Activated naive CD4-positive, alpha-beta T cell treated with anti-CD3 and anti-CD28 coated beads, Interleukin-2, amount 50 U/mL, for 72 hours (primary cell): ENCODE results near the gene TAF7. TPM values are rescaled to one million over a fixed set of nuclear protein-coding genes. Genes with fewer than 3 reads are reported as not detected.
A peak's percentile ranks its signal among the peaks of the same experiment; 100 is the strongest.
"Not testable (repeated sequence)": the region's sequence is repeated elsewhere in the genome, so short reads cannot be mapped to it uniquely, and the experiment has no call there.

Source experiments
- ATAC-seq, 2 donors: fragments of 150-1000 bp; cut with Tn5 transposase; 2 replicates each; pipeline ENCODE4 v1.10.0; 2021; ENCODE audit warnings: mild to moderate bottlenecking in 2 of 2, moderate library complexity in 2 of 2
- DNase-seq, 2 donors: peaks; one replicate each; pipeline ENCODE4 v3.0.0; 2021 to 2022; ENCODE audit warnings: low spot score in 2 of 2
- H3K27ac Mint-ChIP-seq, 2 donors: one replicate each; pipeline ENCODE4 v1.8.0; 2022; ENCODE audit warnings: mild to moderate bottlenecking in 2 of 2, mixed read lengths in 2 of 2
- H3K36me3 Mint-ChIP-seq, 2 donors: one replicate each; pipeline ENCODE4 v1.8.0; 2022; ENCODE audit warnings: mixed read lengths in 2 of 2
- H3K9me3 Mint-ChIP-seq, 2 donors: one replicate each; pipeline ENCODE4 v1.8.0; 2022; ENCODE audit warnings: mixed read lengths in 2 of 2
- total RNA-seq, 2 donors: library from RNA; stranded (reverse); gene quantifications; one replicate each; pipeline ENCODE4 v1.2.3, GENCODE V29; 2022

The TAF7 gene
- total RNA-seq, 2 donors from 2014 or later: 44.7 to 46.7 TPM

DNA sequence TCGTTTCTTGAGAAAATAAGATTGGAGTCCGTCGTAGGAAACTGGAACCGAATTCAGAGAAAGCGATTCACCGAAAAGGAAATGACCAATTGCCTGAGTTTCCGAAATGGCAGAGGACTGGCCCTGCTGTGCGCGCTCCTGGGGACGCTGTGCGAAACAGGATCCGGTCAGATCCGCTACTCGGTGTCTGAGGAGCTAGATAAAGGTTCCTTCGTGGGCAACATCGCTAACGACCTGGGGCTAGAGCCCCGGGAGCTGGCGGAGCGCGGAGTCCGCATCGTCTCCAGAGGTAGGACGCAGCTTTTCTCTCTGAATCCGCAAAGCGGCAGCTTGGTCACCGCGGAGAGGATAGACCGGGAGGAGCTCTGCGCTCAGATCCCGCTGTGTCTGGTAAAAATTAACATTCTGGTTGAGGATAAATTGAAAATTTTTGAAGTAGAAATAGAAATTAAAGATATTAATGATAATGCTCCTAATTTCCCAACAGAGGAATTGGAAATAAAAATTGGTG, 23.4 kb upstream of the TAF7 start:
- peaks cover 34 to 37% of the 10 kb centered on the region in 2 donors for H3K9me3 Mint-ChIP-seq
- ATAC-seq (no peak), DNase-seq (no peak)
- peaks cover 52 to 69% of the 10 kb centered on the region in 2 donors for H3K36me3 Mint-ChIP-seq
- H3K27ac Mint-ChIP-seq: no peak overlapping the region

DNA sequence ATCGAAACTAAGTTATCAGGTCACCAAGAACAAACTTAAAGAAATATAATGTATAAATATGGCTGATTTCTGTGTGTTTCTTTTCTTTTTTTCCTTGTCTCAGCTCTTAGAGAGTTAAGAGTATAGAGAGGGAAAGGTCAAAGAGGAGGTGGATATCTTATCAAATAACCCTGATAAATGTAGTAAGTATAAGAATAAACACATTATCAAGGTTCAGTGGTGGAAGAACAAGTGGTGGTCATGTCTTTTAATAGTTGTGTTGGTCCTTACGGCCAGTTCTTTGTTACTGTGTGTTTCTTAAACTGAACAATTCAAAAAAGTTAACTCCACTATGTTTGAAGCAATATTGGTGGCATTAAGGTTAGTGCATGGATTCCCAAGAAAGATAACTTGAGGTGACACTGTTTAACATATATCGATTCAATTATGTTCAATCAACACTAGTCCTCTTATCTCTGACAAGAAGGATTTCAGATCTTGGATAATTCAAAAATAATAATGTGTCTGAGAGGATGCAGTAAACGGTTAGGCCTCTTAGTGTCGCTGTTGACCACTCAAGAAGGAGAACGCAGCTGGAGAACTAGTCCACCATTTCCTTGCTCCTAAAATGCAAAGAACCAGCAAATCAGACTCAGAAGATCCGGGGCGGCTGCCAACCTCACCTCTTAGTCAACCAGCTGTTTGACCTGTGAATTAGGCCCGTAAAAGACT, 22.8 kb upstream of the TAF7 start, which contains the start of gene PCDHGA3:
TSS of gene PCDHGA3 (plus strand) at position 588 of the 711 bp plus-strand sequence. CDS start 205 bp downstream, outside the sequence.
- ATAC-seq (no peak), DNase-seq (peak in 1 of 2 donors; percentile 31)
- H3K27ac Mint-ChIP-seq: no peak within 1 kb of the TSS
- peaks cover 37 to 39% of the 10 kb centered on the region in 2 donors for H3K9me3 Mint-ChIP-seq
- H3K36me3 Mint-ChIP-seq: peaks cover 58 to 72% of the 10 kb centered on the region in 2 donors

GRCh38 chr5:141342773-141343172, 22.2 kb upstream of the TAF7 start:
- no peak for ATAC-seq
- H3K36me3 Mint-ChIP-seq: peaks cover 63 to 78% of the 10 kb centered on the region in 2 donors
- peaks cover 42 to 46% of the 10 kb centered on the region in 2 donors for H3K9me3 Mint-ChIP-seq
- H3K27ac Mint-ChIP-seq: no peak overlapping the region
- DNase-seq: no peak

DNA sequence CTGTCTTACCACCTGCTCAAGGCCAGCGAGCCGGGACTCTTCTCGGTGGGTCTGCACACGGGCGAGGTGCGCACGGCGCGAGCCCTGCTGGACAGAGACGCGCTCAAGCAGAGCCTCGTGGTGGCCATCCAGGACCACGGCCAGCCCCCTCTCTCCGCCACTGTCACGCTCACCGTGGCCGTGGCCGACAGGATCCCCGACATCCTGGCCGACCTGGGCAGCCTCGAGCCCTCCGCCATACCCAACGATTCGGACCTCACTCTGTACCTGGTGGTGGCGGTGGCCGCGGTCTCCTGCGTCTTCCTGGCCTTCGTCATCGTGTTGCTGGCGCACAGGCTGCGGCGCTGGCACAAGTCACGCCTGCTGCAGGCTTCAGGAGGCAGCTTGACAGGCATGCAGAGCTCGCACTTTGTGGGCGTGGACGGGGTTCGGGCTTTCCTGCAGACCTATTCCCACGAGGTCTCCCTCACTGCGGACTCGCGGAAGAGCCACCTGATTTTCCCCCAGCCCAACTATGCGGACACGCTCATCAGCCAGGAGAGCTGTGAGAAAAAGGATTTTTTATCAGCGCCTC, 20.3 kb upstream of the TAF7 start:
- DNase-seq, H3K27ac Mint-ChIP-seq, ATAC-seq: not testable (repeated sequence)
- H3K36me3 Mint-ChIP-seq: peaks cover 54 to 79% of the 10 kb centered on the region in 2 donors
- H3K9me3 Mint-ChIP-seq: peaks cover 41 to 45% of the 10 kb centered on the region in 2 donors

DNA sequence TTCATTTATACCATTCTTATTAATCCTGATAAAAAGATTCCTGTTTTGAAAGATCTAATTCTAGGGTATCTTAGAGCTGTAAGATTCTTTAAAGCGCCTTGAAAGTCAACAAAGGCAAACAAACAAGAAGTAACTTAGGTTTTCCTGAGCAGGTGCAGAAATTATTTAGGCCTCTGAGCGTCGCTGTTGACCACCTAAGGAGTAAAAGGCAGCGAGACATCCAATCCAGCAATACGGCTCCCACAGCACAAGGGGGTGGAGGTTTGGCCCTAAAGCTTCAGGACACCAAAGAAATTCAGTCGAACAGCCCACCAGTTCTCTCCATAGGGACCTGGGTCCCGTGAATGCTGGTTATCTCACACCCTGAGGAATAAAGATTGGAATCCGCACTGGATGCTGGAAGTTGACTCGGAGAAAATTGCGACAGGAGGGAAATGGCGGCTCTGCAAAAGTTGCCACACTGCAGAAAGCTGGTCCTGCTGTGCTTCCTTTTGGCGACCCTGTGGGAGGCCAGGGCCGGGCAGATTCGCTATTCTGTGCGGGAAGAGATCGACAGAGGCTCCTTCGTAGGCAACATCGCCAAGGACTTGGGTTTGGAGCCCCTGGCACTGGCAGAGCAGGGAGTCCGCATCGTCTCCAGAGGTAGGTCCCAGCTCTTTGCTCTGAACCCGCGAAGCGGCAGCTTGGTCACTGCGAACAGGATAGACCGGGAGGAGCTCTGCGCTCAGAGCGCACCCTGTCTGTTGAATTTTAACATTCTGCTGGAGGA, 18.1 kb upstream of the TAF7 start, which contains the start of gene PCDHGA2:
TSS of gene PCDHGA2 (plus strand) at position 223 of the 769 bp plus-strand sequence.
- H3K27ac Mint-ChIP-seq: no peak within 1 kb of the TSS
- peaks cover 51 to 65% of the 10 kb centered on the region in 2 donors for H3K36me3 Mint-ChIP-seq
- peaks cover 37 to 53% of the 10 kb centered on the region in 2 donors for H3K9me3 Mint-ChIP-seq
- ATAC-seq (no peak), DNase-seq (no peak)

- not testable (repeated sequence) for H3K27ac Mint-ChIP-seq, ATAC-seq, DNase-seq
- H3K36me3 Mint-ChIP-seq: peaks cover 32 to 59% of the 10 kb centered on the region in 2 donors
- H3K9me3 Mint-ChIP-seq: peaks cover 34 to 35% of the 10 kb centered on the region in 2 donors
Observed at GRCh38 chr5:141332571-141332970, 12.0 kb upstream of the TAF7 start.

DNA sequence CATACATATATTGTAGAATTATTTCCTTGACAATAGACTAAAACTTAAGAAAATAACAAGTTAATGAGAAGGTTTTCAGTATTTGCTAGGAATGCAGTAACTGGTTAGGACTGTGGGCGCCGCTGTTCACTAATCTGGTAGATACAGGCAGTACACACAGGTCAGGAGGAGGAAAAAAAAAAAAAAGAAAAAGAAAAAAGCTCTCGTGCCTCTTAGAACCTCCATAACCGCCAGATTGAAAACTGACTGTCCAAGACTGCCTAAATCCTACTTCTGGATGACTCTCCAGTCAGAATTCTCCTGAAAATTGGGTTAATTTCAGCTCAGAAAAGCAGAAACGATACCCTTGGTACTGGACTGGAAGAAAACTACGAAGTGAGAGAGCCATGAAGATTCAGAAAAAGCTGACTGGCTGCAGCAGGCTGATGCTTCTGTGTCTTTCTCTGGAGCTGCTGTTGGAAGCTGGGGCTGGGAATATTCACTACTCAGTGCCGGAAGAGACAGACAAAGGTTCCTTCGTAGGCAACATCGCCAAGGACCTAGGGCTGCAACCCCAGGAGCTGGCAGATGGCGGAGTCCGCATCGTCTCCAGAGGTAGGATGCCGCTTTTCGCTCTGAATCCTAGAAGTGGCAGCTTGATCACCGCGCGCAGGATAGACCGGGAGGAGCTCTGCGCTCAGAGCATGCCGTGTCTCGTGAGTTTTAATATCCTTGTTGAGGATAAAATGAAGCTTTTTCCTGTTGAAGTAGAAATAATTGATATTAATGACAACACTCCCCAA, 9.9 kb upstream of the TAF7 start, which contains the start of gene PCDHGA1:
TSS of gene PCDHGA1 (plus strand) at position 216 of the 782 bp plus-strand sequence.
- DNase-seq: no peak
- peaks cover 22 to 39% of the 10 kb centered on the region in 2 donors for H3K9me3 Mint-ChIP-seq

DNA sequence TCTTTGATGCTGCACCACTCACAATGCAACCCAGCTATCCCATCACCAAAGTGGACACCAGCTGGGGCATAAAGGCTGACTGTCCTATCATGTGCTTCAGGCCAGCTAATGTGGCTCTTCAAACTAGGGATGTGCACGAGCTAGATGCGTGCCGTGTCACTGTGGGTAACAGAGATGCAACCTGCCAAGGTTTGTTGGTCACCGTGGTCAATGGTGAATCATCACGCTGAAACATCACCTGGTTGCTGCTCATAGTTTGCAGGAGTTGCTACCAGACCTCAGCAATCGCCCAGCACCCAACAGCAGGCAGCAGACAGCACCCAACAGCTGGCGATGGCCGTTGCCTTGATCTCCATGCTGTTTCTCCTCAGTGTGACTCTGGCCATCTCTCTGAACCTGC, 7.6 kb upstream of the TAF7 start:
- Mint-ChIP-seq H3K9me3 (peaks cover 21 to 25% of the 10 kb centered on the region in 2 donors), H3K36me3 (peaks cover 30 to 45% of the 10 kb centered on the region in 2 donors)

More for the DNA sequence above, 9.9 kb upstream of the TAF7 start, which contains the start of gene PCDHGA1:
- ATAC-seq: no peak
- Mint-ChIP-seq H3K36me3 (peaks cover 46 to 52% of the 10 kb centered on the region in 2 donors), H3K27ac (no peak within 1 kb of the TSS)

DNA sequence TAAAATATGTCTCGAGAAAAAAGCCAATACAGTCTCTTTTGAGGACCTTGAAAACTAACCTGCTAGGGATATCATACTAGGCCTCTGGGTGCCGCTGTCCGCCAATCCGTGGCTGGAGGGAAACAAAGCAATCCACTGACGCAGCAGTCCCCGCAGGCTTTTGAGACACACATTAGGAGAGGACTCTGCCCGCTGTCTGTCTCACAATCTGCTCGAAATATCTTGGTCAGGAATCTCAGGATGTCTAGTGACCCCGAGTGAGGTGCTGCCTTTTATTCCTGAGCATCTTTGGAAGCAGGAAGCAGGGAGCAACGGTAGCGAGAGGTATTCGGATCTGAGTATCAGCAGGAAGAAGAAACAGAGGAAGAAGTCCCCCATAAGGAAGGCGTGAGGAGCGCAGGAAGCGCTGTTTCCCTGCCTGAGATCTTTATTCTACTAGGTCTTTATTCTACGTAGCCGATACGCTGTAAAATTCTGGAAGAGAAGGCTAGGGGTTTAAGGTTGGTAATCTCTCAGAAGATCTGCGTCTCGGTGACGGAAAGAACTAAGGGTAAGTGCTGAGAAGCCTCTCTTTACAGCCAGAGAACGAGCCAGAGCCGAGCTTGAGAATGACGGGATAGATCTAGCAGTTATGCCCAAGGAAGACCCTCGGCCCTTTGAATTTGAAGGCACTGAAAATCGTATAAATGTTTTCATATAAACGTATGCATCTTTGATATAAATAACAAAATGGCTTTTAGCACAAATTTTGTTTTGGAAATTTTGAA, 5.7 kb upstream of the TAF7 start:
- peak overlapping the region; percentile 58 to 81 for H3K27ac Mint-ChIP-seq
- peaks cover 11 to 22% of the 10 kb centered on the region in 2 donors for H3K9me3 Mint-ChIP-seq
- ATAC-seq (peak; percentile 91 to 96), DNase-seq (peak in 1 of 2 donors; percentile 39)
- peaks cover 28 to 34% of the 10 kb centered on the region in 2 donors for H3K36me3 Mint-ChIP-seq

More for the DNA sequence above, 7.6 kb upstream of the TAF7 start:
- ATAC-seq (peak in 1 of 2 donors; percentile 54), DNase-seq (no peak)
- H3K27ac Mint-ChIP-seq: no peak overlapping the region

DNA sequence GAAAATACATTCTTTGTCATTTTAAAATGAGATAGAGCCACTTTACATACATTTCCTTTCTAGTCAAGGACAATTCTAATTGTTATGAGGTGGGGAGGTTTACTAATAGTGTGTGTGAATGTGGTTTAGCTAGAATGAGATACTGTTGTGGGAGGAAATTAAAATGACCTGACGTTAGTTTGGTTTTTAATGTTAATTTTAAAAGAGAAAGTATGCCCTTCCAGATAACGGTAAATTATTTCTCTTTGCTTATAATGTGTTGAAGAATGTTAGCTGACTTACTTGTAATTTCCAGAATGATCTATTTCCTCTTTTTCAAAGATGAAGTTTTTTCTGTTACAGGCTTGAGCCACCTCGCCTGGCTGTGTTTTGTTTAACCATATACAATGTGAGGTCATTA, 1.7 kb upstream of the TAF7 start:
- peaks cover 41 to 65% of the 10 kb centered on the region in 2 donors for H3K36me3 Mint-ChIP-seq
- H3K27ac Mint-ChIP-seq: no peak overlapping the region
- H3K9me3 Mint-ChIP-seq: peaks cover 33 to 50% of the 10 kb centered on the region in 2 donors
- DNase-seq (no peak), ATAC-seq (no peak)

GRCh38 chr5:141319699-141320098, 885 bp downstream of the TAF7 start:
- ATAC-seq: no peak
- Mint-ChIP-seq H3K27ac (peak overlapping the region; percentile 99), H3K9me3 (peaks cover 41 to 49% of the 10 kb centered on the region in 2 donors), H3K36me3 (peaks cover 48 to 64% of the 10 kb centered on the region in 2 donors)
- DNase-seq: no peak

DNA sequence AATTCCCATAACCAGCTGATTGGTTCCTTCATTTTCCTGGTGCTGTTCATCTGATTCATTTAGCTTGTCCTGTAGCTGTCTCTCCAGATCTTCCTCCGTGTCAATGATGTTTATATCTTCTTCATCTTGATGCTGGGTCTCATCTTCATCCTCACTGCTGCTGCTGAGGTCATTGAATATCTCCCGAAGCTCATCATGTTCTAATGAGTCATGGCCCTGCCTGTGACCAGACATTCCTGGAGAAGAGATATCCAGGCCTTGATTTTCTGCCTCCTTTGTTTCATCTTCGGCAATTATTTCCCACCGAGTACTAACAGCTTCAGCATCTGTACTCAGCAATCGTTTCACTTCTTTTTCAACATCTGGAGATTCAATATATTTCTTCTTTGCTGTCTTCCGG, 1.4 kb downstream of the TAF7 start:
- Mint-ChIP-seq H3K9me3 (peaks cover 42 to 50% of the 10 kb centered on the region in 2 donors), H3K36me3 (peaks cover 50 to 69% of the 10 kb centered on the region in 2 donors), H3K27ac (peak overlapping the region in 1 of 2 donors; percentile 99)
- DNase-seq (no peak), ATAC-seq (no peak)

GRCh38 chr5:141316963-141317362, 3.6 kb downstream of the TAF7 start:
- not testable (repeated sequence) for DNase-seq, ATAC-seq, H3K27ac Mint-ChIP-seq
- Mint-ChIP-seq H3K36me3 (peaks cover 70 to 80% of the 10 kb centered on the region in 2 donors), H3K9me3 (peaks cover 53 to 57% of the 10 kb centered on the region in 2 donors)

DNA sequence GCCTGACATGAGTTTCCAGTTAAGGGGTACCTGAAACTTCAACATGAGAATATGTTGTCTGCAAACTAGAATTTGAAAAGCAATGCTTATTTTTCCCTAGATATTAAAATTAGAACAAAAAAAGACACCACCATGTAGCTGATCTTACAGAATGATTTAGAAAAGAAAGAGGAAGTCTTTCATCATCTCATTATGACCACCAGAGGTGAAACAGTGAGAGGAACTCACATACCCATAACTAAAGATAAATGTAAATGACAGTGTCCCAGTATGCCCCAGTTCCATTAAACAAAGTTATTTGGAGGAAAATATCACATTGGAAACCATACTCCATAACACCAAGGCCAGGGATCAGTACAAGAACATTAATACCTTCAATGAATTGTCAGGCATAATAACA, 6.9 kb downstream of the TAF7 start:
- peaks cover 42 to 54% of the 10 kb centered on the region in 2 donors for H3K9me3 Mint-ChIP-seq
- H3K36me3 Mint-ChIP-seq: peaks cover 65 to 67% of the 10 kb centered on the region in 2 donors
- no peak overlapping the region for H3K27ac Mint-ChIP-seq
- ATAC-seq (no peak), DNase-seq (no peak)

- H3K9me3 Mint-ChIP-seq: peaks cover 35 to 38% of the 10 kb centered on the region in 2 donors
- DNase-seq: no peak
- H3K27ac Mint-ChIP-seq: no peak overlapping the region
- ATAC-seq: no peak
- H3K36me3 Mint-ChIP-seq: peaks cover 40 to 70% of the 10 kb centered on the region in 2 donors
Observed at GRCh38 chr5:141306630-141307029, 14.0 kb downstream of the TAF7 start.
